Measurements from ENCODE around the gene ZNF724. TPM values are rescaled to one million over a fixed set of nuclear protein-coding genes. Genes with fewer than 3 reads are reported as not detected.
"Not testable (repeated sequence)": the region's sequence is repeated elsewhere in the genome, so short reads cannot be mapped to it uniquely, and the experiment has no call there.

Gene ZNF724
- 3.4 TPM for total RNA-seq

GRCh38 chr19:23249911-23250649 is at the start of gene ZNF724:
Gene ZNF724 (minus strand): TSS chr19:23250394. CDS start chr19:23250242, 152 bp downstream.
- DNase-seq (ENCODE audit: low spot score) = peak; percentile 96

GRCh38 chr19:23294141-23294540 is 43.9 kb upstream of the ZNF724 start:
- DNase-seq (ENCODE audit: low spot score) = no peak

- not testable (repeated sequence) for DNase-seq (ENCODE audit: low spot score)
Observed at GRCh38 chr19:23289966-23290365, 39.8 kb upstream of the ZNF724 start.

- no peak for DNase-seq (ENCODE audit: low spot score)
Observed at GRCh38 chr19:23287620-23288019, 37.4 kb upstream of the ZNF724 start.

- DNase-seq (ENCODE audit: low spot score) = no peak
Observed at GRCh38 chr19:23286477-23286876, 36.3 kb upstream of the ZNF724 start.

GRCh38 chr19:23285948-23286347 is 35.8 kb upstream of the ZNF724 start:
- no peak for DNase-seq (ENCODE audit: low spot score)

GRCh38 chr19:23285326-23285725 is 35.1 kb upstream of the ZNF724 start:
- DNase-seq (ENCODE audit: low spot score) = not testable (repeated sequence)

- DNase-seq (ENCODE audit: low spot score) = peak; percentile 51
Observed at GRCh38 chr19:23283925-23284324, 33.7 kb upstream of the ZNF724 start.

- DNase-seq (ENCODE audit: low spot score) = no peak
Observed at GRCh38 chr19:23281663-23282276, 31.6 kb upstream of the ZNF724 start.

GRCh38 chr19:23278118-23278517 is 27.9 kb upstream of the ZNF724 start:
- not testable (repeated sequence) for DNase-seq (ENCODE audit: low spot score)

GRCh38 chr19:23273590-23274412 is 23.6 kb upstream of the ZNF724 start:
- peak; percentile 96 for DNase-seq (ENCODE audit: low spot score)

- DNase-seq (ENCODE audit: low spot score) = no peak
Observed at GRCh38 chr19:23273022-23273589, 22.9 kb upstream of the ZNF724 start.

GRCh38 chr19:23263870-23264590 is 13.8 kb upstream of the ZNF724 start:
- DNase-seq (ENCODE audit: low spot score) = no peak

GRCh38 chr19:23263396-23263795 is 13.2 kb upstream of the ZNF724 start:
- DNase-seq (ENCODE audit: low spot score) = no peak

- DNase-seq (ENCODE audit: low spot score) = no peak
Observed at GRCh38 chr19:23262920-23263319, 12.7 kb upstream of the ZNF724 start.

- no peak for DNase-seq (ENCODE audit: low spot score)
Observed at GRCh38 chr19:23261496-23262020, 11.4 kb upstream of the ZNF724 start.

GRCh38 chr19:23260956-23261355 is 10.8 kb upstream of the ZNF724 start:
- no peak for DNase-seq (ENCODE audit: low spot score)

GRCh38 chr19:23259961-23260360 is 9.8 kb upstream of the ZNF724 start:
- DNase-seq (ENCODE audit: low spot score) = no peak

GRCh38 chr19:23255700-23256099 is 5.5 kb upstream of the ZNF724 start:
- DNase-seq (ENCODE audit: low spot score) = no peak

- DNase-seq (ENCODE audit: low spot score) = no peak
Observed at GRCh38 chr19:23254141-23254910, 4.1 kb upstream of the ZNF724 start.

All from ureter (tissue), 1 donor.